ENCODE data around the gene SURF6.
A peak's percentile ranks its signal among the peaks of the same experiment; 100 is the strongest.
"Not testable (repeated sequence)": the region's sequence is repeated elsewhere in the genome, so short reads cannot be mapped to it uniquely, and the experiment has no call there.

The SURF6 gene

DNA sequence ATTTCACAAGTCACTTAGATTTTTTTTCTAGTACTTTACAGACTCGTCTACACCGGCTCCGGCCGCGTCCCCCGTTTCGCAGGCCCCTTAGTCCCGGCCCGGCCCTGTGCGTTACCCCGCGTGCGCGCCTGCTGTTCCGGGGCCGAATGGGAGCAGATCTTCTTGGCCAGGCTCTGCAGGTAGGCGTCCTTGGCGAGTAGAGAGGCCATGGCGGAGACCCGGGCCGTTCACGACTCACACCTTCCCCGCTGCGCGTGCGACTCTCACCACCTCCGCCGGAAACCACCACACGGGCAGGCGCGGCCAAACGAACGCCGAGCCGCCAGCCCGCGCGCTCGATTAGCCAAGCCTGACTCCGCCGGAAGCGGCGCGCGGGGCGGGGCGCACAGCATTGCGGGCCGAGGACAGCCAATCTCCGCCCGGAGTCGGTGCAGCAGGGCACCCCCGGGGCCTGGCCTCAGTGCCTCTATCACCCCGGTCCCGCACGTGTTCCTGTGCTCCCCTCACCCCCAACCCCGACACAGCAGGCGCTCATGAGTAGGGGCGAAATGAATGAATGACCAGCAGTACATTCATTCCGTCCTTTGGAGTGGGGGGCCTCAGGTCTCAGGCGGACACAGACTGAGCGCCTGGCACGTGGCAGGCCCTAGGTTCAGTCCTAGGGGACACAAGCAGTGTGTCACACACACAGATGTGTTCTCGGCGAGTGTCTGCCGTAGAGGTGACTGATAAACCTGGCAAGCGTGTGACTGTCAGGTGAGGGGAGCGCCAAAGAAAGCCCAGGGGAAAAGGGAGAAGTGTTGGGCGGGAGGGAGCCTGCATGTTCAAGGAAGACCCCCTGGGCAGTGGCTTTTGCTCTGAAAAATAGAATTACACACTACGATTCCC is at the start of gene SURF6:
Gene SURF6 (minus strand): TSS at position 265 of the 888 bp plus-strand sequence. CDS start 56 bp downstream, at position 209.
- peak; percentile 94 for DNase-seq

DNA sequence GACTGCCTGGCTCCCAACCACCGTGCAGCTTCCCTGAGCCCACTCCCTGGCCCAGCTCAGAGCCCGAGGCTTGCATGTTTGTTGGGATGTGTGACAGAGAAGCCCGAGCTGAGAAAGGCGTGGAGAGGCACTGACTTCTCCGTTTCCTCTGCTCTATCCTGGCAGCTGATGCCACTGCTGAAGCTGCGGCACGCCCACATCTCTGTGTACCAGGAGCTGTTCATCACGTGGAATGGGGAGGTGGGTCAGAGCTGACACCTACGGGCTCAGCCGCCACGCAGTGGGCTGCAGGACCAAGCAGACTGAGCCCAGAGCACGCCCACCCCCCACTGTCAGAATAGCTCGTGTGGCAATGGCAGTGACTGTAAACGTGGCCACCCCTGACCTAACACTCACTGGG is 49.5 kb upstream of the SURF6 start:
- DNase-seq, result no peak

DNA sequence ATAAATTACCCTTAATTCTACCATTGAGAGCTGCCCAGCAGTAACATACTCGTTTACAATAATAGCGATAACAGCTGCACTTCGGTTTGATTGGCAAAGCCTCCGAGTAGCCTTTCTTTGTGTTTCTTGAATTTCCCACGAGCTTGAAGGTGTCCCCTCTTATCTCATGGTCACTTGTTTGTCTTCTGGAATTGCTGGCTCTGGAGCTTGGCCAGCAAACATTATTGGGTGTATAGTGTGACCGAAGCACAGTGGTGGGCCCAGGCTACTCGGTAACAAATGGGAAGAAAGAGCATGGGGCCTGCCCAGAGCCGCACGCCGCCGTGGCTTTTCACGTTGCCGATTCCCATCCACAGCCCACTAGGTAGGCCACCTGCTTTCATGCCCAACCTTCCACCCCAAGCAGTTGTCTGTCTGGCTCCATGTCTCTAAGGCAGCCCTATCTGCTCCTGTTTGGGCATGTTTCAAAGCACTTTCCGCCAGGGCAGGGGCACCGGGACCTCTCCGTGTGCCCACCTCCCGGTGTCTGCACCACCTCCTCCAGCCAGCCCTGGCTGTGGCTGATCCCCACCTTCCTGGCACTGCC is 48.8 kb upstream of the SURF6 start:
- no peak for DNase-seq

DNA sequence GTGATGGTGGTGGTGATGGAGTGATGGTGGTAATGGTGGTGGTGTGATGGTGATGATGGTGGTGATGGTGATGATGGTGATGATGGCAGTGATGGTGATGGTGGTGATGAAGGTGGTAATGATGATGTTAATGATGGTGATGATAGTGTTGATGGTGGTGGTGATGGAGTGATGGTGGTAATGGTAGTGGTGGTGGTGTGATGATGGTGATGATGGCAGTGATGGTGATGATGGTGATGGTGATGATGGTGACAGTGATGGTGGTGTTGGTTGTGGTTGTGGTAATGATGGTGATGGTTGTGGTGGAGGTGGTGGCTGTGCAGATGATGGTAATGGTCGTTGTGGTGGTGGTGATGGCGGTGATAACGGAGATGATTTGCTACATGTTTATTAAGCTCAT is 47.5 kb upstream of the SURF6 start:
- no peak for DNase-seq

DNA sequence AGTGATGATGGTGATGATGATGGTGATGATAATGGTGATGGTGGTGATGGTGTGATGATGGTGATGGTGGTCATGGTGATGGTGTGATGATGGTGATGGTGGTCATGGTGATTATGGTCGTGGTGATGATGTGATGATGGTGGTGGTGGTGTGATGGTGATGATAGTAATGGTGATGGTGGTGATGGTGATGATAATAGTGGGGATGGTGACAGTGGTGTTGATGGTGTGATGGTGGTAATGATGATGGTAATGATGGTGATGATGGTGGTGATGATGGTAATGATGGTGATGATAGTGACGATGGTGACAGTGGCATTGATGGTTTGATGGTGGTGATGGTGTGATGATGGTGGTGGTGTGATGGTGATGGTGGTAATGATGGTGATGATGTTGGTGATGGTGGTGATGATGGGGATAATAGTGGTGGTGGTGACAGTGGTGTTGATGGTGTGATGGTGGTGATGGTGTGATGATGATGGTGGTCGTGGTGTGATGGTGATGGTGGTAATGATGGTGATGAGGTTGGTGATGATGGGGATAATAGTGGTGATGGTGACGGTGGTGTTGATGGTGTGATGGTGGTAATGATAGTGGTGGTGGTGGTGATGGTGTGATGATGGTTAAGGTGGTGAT is 46.6 kb upstream of the SURF6 start:
- DNase-seq, result no peak

DNA sequence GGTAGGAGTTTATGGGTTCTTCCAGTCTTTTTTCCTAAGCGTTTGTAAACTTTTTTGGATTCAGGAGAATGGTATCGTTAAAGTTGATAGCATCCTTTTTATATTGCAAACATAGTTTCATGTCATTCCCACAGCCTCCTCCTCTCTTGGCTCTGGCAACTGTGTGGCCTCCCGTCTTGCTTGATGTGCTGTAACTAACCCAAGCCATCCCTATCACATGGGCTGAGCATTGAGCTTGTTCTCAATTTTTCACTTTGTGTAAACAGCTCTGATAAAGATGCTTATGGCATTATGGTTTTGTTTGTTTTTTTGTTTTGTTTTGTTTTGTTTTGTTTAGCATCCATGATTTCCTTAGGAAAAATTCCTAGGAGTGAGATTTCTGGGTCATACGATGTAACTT is 44.7 kb upstream of the SURF6 start:
- no peak for DNase-seq

DNA sequence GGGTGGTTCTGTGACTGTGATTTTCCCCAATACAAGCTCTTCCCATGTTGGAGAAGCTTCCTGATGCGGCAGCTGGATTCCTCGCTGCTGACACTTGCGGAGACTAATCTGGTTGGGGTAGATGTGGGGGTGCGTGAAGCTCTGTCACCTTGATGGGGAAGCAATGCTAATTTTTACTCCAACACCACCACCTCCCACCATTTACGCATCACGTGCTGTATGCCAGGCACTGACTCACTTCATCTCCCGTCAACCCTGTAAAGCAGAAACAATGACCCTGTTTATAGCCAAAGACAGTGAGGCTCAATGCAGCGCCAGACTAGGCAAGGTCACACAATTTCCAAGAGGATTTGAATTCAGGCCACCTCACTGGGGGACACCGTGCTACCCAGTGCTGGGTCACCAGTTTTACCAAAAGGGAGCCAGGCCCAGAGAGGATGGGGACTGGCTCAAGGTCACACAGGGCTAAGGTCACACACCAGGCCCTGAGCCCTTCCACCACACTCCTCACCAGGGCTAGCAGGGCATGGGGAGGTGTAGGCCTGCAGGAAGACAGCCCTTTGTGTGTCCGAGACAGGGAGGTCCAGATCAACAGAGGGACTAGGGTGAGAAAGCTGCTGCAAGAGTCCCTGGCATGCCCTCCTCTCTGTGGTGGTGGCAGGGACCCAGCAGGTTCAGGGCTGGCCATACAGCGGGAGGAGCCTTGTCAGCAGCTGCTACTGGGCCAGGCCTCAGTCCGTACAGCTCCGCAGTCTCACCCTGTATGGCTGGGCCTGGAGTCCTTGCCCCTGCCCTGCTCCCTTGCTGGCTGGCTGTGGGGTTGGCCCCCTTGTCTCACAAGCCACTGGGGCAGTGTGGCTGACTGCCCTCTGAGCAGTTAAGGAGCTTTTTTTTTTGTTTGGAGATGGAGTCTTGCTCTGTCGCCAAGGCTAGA is 43.4 kb upstream of the SURF6 start:
- DNase-seq, result no peak

DNA sequence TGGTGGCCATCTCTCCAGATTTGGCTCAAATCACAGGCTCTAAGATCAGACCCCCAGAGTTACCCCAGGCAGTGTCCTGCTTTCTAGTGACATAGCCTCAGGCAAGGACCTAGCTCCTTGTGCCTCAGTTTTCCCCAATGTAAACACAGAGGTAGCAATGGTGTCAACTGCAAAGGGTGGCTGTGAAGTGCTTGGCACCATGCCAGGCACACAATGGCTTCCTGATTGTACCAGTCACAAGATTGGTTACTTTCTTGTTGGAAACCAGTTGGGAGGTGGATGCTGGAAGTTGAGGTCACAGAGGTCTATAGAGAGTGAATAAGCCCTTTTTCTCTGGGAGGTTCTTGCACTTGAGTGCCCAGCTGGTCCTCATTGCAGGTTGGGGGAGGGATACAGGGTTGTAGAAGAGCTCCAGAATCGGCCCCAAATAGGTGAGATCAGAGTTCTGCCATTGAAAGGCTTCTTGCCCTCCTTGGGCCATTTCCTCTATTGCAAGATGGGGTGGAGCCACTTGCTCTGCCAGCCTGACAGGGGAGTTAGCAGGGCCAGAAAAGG is 42.5 kb upstream of the SURF6 start:
- no peak for DNase-seq

DNA sequence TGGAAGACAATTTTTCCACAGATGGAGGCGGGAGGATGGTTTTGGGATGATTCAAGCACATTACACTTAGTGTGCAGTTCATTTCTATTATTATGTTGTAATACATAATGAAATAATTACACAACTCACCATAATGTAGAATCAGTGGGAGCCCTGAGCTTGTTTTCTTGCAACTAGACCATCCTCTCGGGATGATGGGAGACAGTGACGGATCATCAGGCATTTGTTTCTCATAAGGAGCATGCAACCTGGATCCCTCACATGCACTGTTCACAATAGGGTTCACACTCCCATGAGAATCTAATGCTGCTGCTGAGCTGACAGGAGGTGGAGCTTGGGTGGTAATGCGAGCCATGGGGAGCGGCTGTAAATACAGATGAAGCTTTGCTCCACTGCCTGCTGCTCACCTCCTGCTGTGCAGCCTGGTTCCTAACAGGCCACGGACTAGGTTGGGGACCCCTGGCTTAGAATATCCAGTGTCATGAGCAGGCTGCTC is 41.8 kb upstream of the SURF6 start:
- DNase-seq, result no peak

DNA sequence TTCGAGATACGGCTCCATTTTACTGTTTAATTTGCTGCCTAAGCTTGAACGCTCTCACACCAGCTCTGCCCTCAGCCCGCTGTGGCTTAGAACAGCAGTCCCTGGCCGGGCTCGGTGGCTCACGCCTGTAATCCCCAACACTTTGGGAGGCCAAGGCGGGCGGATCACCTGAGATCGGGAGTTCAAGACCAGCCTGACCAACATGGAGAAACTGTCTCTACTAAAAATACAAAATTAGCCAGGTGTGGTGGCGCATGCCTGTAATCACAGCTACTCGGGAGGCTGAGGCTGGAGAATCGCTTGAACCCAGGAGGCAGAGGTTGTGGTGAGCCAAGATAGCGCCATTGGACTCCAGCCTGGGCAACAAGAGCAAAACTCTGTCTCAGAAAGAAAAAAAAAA is 41.3 kb upstream of the SURF6 start:
- not testable (repeated sequence) for DNase-seq

DNA sequence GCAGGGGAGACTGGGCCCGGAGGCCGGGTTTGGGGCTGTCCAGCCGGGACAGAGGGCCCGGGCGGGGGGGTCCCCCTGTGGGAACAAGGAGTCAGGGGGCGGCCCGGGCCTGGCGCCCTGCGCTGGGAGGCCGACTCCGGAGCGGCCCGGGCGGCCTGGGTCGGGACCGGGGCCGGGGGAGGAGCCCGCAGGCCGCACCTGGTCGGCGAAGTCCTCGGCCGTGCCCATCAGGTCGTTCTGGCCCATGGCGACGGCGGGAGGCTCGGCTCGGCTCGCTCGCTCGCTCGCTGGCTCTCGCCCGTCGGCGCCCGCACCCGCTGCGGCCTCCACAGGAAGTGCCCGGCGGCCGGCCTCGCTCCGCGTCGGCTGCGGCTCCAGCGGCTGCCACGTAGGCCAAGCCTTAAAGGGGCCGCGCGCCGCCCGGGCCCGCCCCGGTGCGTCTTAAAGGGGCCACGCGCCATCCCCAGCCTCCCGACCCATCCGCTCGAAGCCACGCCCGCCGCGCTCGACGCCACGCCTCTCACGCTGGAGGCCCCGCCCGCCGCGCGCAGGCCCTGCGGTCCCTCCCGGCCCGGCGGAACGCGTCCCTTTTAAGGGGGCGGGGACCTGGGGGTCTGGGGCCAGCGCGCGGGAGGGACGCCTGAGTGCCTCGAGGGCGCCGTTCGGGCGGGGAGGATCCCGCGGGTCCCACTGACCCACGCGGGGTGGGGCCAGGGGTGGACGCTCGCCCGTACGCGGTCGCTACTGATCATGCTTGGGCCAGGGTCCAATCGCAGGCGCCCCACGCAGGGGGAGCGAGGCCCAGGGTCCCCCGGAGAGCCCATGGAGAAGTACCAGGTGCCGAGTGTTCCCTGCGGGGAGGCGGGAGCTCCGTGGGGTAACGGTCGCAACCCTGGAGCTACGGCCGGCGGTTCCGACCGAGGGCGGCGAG is 40.0 kb upstream of the SURF6 start, which contains the start of the genes STKLD1 and SURF4:
Gene STKLD1 (plus strand): TSS at position 643 of the 931 bp plus-strand sequence. CDS start 108 bp downstream, at position 751.
Gene SURF4 (minus strand): TSS at position 337 of the 931 bp plus-strand sequence. CDS start 91 bp downstream, at position 246.
- peak; percentile 95 for DNase-seq

DNA sequence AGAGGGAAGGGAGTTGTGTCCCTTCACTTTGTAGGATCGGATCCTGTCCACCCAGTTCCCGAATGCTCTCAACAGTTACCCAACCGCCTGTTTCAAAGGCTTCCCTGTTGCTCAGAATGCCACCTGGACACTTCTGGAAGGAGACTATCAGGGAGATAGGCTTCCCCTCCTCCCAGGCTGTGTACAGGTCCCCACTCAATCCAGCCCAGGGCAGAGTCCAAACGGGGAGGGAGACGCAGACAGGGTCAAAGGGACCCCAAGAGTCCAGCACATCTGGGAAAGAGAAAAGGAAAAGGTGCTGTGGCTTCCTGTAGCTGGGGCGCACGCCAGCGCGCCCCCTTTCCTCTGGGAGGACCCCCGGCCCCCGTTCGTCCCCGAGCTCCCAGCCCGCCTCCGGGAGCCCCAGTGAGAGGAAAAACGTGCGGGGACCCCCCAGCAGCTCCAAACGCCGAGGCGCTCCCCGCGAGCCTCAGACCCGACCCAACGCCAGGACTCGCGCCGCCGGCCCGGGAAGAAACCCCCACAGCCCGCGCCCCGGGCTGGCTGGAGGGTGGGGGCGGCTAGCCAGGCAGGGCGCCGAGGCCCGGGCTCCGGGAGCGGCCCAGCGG is 39.2 kb upstream of the SURF6 start:
- DNase-seq, result peak; percentile 28

DNA sequence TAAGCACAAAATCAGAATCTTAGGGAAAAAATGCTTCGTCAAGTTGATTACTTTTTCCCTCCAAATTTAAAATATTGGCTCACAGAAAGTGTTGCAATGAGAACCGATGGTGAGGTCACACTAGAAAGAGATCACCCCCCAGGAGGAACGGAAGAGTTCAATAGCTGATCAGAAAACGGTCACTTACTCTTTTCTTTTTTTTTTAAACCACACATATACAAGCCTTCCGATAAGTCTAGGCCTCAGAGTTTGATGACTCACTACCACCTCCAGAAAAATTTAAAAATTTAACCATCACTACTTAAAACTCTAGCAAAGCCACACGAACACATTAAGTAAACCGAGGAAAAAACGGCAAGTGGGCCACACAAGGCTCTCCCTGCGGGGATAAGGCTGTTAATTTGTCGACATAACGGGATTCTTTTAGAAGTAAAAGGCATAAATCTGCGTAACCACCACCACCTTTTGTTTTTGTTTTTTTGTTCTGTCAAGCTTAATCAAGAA is 38.7 kb upstream of the SURF6 start:
- peak; percentile 69 for DNase-seq

DNA sequence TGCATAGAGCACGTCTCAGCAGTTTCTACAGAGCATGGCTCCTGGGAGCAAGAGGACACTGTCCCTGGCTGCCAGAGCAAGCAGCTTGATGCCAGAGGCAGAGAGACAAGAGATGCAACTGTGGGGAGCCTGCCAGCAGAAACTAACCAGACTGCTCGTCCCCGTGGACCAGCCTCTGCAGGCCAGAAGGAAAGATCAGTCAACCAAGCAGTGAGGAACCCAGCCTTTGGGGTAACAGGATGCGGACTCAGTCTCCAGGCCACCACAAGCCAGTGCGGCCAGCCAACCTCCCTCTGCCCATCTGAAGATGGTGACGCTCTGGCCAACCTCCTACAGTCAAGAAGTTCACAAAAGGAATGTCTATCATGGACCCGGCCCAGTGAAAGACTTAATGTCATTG is 36.2 kb upstream of the SURF6 start:
- DNase-seq, result no peak

DNA sequence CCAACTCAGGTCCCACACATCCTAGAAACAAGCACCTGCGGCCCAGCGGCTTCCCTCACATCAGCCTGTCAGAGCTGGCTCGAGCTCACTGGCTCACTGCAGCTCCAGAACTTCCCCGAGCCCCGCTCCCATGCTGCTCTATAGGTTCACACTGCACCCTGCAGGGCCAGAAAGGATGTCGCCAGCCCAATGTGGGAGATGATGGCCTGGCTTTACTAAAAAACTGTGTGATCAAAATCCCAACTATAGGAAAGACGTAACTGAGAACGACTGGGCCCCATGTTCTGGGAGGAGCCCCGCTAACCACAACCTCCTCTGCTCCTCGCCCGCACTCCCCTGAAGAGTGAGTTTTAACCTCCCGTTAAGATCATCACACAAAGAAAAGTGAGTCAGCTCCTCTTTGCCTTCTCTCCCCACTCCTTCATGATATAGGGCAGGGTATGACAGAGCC is 35.3 kb upstream of the SURF6 start:
- DNase-seq, result peak; percentile 76

DNA sequence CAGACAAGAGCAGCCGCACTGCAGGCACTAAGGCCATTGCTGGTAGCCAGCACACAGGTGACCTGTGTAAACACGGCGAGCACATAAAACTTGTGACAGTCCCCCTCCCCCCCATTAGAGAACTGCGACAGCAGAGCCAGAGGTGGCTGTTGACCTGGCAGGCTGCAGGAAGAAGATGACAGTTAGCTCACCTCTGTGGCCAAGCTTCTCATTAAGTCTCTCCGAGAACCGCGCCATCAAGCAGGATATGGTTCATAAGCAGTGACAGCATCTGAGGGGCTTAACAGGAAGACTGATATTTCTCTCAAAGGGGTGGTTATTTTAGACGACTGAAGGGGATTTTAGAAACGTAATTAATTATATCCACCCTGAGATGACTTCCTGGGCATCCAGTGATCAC is 34.7 kb upstream of the SURF6 start:
- peak; percentile 76 for DNase-seq

DNA sequence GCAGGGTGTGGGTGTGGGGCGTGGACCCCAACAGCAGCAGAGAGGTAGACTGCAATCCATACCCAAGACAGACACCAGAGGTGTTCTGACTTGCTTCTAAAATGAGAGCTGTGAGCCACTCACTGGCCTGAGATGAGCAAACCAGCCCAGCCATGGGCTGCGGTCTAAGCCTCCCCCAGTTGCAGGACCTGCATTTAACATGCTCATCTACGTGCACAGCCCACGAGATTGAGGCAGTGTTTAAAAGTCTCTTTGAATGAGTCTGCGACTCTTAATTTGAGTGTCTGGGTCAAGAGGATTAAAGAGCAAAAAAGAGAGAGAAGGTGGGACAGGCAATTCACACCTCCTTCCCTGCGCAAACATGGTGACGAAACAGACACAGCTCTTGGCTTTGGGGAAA is 33.9 kb upstream of the SURF6 start:
- DNase-seq, result no peak

DNA sequence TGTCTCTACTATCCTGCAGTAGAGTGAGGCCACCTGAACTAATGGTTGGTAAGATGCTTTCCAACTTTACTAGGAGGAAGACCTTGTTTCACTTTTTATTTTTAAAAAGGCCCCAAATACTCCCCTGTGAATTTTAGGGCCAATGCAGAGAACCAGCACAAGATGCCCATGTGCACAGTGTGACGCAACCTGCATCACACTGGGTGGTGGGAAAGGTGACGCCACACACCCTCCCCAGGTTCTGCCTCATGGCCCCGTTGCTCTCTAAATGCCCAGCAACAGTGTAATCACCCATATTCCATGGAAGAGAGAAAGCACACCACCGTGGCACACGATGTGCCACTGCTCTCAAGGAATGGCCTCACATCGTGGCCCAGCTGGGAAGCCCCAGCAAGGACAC is 33.4 kb upstream of the SURF6 start:
- no peak for DNase-seq

DNA sequence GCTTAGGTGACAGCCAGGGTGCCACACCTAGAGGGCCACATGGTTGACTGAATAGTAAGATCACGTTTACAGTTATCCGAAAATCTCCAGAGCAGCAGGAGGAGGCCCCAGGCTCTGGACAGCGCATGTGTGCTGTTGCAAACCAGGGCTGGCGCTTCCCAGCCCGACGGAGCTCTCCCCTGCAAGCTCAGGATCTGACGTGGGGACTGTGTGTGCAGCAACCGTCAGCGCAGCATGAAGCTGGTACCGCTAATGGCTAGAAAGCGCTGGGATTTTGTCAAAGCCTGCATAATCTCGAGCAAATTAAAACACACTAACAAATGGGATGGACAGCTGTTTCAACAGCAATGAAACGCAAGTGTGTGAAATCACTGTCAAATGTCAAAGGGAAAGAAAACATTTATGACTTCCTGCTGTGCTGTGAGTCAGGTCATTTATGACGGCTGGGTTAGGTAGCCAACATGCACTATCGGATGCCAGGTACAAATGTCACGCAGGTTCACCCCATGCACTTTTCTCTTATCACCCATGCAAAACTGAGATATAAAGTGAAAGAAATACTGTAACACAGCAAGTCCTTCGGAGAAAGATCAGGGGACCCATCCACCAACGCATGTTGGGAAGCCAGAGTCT is 32.4 kb upstream of the SURF6 start:
- no peak for DNase-seq

DNA sequence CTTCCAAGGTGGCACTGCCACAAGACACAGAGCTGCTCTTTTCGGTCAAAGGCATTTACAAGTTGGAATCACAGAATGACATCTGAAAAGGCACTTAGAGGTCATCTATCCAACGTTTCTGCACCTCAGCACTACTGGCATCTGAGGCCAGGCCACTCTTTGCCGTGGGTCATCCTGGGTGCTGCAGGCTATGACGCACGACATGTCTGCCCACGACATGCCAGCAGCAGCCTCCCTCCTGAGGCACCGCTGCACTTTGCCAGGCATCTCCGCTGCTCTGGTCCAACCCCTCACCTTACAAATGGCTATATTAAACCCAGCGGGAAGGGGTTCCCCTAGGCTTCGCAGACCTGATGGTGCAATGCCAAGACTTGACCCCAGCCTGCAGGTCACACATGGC is 31.8 kb upstream of the SURF6 start:
- no peak for DNase-seq

Measured in CD4-positive, alpha-beta T cell treated with Interleukin-21 for 1 hour (primary cell).